HTERT RPE-1 (cell line): ENCODE results near the gene PRPF6.

Experiments used
- in situ Hi-C: fragments of 300-500 bp; cut with MboI; formaldehyde crosslinking; loops from 4 replicates; pipeline ENCODE4 v1.14.3; 2020; ENCODE audit warnings: low sequenced_read_pairs

The PRPF6 gene, protein sequence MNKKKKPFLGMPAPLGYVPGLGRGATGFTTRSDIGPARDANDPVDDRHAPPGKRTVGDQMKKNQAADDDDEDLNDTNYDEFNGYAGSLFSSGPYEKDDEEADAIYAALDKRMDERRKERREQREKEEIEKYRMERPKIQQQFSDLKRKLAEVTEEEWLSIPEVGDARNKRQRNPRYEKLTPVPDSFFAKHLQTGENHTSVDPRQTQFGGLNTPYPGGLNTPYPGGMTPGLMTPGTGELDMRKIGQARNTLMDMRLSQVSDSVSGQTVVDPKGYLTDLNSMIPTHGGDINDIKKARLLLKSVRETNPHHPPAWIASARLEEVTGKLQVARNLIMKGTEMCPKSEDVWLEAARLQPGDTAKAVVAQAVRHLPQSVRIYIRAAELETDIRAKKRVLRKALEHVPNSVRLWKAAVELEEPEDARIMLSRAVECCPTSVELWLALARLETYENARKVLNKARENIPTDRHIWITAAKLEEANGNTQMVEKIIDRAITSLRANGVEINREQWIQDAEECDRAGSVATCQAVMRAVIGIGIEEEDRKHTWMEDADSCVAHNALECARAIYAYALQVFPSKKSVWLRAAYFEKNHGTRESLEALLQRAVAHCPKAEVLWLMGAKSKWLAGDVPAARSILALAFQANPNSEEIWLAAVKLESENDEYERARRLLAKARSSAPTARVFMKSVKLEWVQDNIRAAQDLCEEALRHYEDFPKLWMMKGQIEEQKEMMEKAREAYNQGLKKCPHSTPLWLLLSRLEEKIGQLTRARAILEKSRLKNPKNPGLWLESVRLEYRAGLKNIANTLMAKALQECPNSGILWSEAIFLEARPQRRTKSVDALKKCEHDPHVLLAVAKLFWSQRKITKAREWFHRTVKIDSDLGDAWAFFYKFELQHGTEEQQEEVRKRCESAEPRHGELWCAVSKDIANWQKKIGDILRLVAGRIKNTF

DNA sequence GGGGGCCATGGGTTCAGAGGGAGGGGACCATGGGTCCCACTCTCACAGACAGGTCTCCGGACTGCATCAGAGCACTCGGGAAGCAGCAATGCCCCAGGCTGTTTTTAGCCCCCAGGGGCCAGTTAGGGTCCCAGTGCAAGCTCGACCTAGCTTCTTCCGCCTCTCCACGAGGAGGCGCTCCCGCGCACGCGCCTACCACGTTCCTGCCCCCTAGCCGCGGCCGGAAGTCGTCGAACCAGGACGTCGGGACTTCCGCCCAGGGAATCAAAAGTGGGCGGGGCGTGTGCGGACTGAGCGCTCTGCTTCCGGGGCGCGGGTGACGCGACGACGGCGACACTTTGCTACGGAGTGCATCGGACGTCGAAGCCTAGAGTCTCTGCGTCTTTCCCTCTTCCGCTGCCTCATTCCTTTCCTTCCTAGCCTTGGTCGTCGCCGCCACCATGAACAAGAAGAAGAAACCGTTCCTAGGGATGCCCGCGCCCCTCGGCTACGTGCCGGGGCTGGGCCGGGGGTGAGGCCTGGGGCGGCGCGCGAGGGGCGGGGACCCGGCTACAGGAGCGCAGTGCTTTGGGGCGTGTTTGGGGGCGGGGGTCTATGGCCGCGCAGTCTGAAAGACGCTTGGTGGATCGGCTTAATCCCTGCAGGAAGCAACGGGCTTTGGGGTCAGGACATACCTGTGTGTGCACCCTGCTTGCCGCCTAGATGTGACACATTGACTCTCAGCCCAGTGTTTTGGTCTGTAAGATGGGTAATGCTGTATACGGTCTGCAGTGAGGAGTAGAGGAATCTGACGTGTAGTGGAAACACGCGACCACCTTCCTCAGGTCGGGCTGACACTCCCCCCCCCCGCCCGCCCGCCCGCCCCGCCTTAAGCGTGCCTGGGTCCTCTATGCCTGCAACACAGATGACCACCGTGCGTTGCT lies at the start of gene PRPF6:
Gene PRPF6 (plus strand): TSS at position 327 of the 923 bp plus-strand sequence. CDS start 114 bp downstream, at position 441.
- in situ Hi-C loops, result no loop called here

DNA sequence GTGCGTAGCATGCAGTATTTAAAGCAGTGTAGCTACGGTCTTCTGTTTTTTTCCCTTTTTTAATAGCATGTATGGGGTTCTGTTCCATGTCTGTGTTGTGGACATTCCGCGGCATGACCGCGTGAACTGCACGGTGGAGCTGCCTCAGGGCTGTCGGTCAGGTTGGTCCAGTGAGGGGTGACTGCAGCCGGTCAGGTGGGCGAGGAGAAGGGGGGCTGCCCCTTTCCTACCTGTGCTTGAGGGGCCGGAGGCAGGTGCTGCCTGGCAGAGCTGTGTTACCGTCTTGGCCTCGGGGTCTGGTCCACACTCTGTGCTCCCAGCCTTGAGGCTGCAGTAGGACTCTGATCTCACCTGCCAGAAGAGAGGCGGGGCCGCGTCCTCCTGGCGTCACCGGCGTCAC lies 49.2 kb upstream of the PRPF6 start:
- in situ Hi-C loops, result no loop called here

DNA sequence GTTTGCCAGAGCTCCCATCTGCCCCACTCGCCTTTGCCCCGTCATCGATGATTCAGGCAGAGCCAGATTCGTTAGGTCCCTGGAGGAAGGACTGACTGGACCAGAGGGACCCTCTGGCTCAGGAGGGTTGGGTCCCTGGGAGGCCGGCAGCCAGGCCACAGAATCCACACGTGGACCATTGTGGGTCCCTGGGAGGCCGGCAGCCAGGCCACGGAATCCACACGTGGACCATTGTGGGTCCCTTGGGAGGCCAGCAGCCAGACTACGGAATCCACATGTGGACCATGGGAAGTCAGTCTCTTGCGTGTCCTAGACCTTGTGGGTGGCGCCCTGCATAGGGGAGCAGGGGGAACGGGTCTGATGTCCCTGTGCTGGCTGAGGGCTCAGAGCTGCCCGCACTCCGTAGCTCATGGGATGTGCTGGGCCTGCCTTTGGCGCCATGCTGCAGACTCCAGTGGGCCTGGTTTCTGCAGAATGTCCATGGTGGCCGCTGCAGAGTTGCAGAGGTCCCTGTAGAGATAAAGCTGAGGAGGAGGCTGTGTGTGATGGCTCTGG lies 48.2 kb upstream of the PRPF6 start:
- in situ Hi-C loops, result no loop called here

DNA sequence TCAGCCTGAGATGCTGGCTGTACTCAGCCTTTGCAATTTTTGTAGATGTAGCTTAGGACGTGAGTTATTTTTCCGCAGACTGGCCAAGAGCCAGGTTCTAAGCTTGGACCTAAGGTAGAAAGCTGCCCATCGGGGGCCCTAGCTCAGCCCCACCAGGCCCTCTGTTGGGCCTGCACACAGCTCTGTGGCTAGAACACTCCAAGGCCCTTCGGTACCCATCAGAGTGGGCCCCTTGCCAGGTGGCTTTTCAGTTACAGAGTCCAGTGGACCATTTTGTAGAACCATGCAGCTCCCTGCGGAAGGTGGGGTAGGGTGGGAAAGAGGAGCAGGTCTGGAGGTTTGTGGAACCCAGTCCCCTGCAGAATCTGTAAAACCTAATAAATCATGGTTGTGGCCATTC lies 47.3 kb upstream of the PRPF6 start:
- in situ Hi-C loops, result no loop called here

DNA sequence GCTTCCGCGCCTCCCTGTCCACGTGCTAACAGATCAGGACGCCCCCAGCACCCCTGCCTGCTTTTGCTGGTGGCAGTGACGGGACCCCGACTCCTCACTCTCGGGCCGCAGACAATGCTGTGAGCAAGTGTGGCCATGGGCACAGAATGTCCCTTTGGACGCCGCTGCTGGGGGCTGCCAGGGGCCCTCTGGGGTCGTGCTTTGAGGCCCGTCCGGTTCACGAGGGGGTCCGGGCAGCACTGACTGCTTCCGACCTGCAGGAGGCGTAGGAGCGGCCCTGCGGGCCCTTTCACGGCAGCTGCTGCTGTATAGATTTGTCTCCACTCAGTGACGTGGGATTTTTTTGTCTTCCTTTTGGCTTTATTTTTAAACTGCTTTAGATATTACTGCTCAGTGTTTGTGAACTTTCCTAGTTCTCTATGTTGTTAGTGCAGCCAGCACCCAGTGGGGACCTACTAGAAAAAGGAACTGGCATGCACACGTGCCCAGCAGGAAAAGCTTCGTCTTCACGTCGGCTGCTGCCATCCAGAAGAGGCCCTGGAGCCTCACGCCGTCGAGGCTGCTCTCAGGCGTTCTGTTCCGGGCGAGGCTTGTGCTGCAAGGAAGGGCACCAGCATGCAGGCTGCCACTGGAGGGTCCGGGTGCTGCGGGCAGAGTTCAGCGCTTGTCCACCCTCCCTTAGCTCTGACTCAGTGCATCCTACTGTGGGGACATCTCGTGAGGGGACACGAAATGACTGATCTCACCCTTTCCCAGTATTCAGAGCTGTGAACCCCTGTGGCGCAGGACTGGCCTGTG lies 46.5 kb upstream of the PRPF6 start:
- in situ Hi-C loops, result no loop called here

DNA sequence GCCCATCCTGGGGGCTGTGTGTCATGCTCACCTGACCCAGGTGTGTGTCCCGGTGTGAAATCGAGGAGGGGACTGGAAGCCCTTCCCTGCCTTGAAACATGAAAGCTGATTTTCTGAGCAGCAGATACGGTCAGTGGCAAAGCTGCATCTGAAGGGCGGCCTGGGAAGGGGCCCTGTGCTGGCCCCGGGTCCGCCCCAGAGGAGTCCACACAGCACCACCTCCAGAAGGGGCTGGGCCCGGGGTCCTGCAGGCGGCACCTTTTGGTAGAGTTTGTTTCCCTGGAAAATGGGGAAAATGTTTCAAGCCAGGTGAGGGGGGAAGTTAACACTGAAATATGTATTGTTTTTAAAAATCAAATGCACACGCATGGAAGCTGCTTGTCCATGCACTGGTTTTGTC lies 45.5 kb upstream of the PRPF6 start:
- in situ Hi-C loops, result no loop called here

DNA sequence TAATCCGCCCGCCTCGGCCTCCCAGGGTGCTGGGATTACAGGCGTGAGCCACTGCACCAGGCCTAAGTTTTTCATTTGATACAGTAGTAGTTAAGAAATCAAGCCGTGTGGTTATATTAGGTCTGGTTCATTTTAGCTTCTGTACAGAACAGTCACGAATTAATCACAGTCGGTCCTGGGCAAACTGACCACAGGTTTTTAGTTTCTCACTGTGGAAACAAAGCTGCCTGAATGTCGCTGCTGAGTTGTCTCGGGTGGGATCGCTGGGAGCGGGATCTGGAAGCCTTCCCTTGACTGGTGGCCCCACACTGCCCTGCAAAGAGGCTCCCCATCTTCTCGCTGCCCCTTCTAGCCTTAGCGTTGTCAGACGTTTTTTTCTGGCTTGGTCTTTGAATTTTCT lies 43.3 kb upstream of the PRPF6 start:
- in situ Hi-C loops, result no loop called here

DNA sequence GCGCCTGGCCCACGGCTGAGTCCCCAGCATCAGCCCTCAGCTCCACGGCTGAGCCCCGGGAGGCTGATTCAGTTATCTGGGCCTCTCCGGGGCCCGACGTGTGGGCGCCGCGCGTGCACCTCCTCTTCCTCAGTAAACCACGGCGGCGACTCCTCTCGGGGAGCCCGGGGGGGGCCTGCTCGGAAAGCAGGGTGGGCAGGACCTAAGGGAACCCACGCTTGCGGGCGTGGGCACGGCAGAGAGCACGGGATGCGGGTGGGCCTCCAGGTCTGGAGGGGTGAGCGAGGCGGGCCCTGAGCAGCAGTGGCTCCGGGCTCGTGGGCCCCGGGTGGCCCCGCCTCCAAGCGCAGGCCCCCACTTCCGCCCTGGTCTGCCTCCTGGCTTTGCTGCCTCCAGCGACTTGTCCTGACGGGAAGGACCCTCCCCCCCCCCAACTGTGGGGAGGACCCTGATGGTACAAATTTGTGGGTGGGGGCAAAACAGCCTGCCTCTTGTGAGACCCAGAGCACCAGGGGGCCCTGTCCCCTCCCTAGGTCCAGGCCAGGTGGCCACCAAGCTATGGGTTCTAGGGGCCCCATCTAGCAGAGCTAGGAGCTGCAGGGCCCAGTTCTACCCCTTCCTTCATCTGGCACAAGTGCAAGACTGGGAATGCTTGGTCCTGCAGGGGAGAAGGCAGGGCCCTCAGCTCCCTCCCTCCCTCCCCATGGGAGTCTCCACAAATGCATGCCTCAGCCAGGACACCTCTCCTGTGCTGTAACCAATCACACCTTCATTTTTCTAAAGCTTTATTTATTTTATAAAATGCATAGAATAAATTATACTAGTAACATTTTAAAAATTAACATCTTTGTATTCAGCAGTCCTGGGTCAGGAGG lies 41.6 kb upstream of the PRPF6 start:
- in situ Hi-C loops, result no loop called here

DNA sequence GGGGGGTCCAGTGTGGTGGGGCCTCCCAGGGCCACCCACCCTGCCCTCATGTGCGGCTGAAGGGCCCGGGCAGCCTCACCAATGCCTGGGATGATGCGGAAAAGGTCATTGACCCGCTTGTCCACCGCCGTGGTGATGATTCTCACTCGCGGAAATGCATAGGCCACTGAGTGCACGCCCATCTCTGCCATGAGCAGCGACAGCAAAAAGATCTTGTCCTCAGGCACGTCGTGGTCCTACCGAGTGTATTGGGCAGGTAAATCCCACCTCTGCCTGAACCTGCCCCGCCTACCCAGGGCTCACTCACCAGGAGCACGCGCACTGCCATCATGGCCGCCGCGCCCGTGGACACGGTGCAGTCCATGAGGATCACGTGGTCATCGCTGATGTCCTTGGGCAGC lies 40.9 kb upstream of the PRPF6 start:
- in situ Hi-C loops, result no loop called here

DNA sequence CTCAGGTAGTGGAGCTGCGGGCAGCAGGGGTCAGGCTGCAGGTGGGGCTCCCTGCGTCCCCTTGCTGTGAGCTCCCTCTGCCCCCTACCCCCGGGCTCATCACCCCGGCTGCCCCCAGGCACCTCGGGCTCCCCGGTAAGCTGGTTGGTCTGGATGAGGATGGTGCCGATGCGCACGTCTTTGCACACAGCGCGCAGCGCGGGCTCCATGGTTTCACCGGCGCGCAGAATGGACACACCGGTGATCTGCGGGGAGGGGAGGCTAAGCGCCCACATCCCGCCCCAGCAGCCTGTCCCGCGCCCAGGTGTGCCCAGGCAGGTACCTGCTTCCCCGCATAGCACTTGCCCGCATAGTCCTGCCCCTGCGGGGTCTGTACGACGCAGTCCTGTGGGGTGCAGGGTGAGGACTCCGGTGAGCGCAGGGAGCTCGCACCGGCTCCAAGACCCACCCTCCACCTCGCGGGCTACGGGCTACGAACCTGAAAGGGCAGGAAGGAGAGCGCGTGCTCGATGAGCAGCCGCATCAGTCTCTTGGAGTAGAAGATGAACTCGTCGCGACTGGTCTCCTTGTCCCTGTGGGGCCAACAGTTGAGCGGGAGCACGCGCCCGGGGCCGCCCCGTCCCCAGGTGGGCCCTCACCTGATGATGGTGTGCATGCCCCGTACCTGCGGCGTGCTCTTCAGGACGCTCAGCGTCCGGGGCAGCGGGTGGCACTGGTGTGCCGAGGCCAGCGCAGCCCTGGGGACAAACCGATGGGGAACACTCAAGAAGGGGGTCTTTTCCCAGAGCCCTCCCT lies 40.3 kb upstream of the PRPF6 start:
- in situ Hi-C loops, result no loop called here

DNA sequence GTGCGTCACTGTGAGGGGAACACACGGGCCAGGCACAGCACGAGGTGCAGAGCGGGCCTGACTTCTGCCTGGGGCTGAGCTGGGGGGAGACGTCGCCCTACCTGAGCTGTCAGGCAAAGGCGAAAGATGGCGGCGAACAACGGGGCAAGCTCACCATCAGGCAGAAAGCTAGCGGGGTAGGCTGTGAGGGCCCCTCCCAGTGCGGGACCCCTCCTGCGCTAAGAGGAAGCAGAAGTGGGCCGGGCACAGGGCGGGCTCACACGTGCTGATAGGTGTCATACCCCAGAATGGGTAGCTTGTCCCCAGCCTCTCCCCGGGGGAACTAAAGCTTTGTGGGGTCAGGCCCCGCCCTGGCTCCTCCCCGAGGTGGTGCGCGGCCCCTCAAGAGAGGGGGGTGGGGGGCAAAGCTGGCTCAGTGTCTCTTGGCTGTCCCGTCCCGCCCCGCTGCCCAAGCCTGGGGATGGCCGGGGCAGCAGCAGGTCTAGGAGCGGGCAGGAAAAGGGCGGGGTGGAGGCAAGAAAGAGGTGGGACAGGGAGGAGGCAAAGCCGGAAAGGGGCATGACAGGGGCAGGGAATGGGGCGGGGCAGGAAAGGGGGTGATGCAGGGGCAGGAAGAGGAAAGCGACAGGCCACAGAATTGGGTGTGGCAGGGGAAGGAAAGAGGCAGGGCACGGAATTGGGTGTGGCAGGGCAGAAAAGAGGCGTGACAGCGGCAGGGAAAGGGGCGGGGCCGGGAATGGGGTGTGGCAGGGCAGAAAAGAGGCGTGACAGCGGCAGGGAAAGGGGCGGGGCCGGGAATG lies 39.5 kb upstream of the PRPF6 start:
- in situ Hi-C loops, result no loop called here

DNA sequence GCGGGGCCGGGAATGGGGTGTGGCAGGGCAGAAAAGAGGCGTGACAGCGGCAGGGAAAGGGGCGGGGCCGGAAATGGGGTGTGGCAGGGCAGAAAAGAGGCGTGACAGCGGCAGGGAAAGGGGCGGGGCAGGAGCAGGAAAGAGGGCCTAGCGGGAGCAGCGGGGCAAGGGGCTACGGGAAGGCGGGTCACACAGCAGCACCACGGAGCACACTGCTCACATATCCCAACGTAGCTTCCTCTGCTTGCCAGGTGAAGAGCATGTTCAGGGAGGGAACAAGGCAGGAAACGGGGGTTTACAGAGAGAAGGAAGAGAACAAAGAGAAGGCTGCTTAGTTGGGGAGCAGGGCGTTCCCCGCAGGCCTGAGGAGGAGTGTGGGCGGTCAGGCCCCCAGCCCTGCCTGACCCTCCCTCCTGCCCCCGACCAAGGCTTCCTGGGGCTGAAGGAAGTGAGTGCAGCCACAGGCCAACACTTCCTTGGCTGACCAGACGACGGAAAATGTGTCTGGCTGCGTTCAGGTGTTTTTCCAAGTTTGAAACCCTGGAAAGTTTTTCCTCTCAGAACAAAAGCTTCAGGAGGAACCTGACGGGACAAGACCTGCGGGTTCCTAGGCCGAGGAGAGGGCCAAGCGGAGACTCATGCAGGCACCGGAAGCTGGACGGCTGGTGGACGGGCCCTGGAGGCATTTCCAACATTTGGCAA lies 38.5 kb upstream of the PRPF6 start:
- in situ Hi-C loops, result no loop called here

DNA sequence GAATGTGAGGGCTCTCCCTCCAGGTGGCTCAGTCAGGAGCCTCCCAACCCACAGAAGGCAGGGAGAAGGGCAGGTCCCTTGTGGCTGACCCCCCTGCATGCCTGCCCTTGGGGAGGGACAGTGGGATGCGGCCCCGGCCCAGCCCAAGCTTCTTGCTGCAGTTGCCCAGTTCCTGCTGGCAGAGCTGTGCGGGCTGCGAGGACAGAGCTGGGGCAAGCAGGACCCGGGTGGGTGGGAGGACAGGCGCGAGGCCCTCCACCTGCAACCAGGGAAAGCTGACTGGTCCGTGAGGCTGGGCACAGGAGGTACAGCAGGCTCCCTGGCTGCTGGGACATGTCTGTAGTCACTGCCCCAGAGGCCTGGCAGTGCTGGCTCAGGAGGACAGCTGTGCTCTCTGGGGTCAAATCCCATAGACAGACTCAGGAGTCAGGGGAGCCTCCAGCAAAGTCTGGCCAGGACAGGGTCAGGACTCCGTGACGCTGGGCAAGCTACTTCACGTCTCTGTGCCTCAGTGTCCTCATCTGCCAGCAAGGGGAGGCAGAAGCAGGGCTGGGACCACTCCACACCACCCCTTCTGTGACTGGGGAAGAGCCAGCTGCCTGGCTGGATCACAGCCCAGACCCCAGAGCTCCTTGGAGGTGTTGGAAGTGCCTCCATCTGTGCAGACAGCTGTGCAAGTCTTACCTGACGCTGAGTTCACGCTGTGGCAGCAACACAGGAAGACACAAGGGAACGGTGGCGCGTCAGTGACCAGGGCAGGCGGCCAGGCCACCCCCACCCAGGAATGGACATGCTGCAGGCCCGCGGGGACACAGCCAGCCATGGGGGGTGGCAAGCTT lies 37.7 kb upstream of the PRPF6 start:
- in situ Hi-C loops, result no loop called here

DNA sequence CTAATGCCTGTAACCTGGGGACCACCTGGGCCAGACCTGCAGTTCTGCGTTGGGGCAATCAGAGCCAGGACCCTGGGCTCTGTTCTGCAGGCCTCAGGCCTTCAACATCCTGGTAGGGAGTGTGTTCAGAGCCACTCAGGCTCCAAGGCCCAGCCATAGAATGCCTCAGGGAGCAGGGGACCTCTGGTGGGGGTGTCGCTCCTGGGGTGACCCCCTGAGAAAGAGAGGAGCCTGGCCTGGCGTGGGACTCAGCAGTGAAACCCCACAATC lies 37.2 kb upstream of the PRPF6 start:
- in situ Hi-C loops, result no loop called here

DNA sequence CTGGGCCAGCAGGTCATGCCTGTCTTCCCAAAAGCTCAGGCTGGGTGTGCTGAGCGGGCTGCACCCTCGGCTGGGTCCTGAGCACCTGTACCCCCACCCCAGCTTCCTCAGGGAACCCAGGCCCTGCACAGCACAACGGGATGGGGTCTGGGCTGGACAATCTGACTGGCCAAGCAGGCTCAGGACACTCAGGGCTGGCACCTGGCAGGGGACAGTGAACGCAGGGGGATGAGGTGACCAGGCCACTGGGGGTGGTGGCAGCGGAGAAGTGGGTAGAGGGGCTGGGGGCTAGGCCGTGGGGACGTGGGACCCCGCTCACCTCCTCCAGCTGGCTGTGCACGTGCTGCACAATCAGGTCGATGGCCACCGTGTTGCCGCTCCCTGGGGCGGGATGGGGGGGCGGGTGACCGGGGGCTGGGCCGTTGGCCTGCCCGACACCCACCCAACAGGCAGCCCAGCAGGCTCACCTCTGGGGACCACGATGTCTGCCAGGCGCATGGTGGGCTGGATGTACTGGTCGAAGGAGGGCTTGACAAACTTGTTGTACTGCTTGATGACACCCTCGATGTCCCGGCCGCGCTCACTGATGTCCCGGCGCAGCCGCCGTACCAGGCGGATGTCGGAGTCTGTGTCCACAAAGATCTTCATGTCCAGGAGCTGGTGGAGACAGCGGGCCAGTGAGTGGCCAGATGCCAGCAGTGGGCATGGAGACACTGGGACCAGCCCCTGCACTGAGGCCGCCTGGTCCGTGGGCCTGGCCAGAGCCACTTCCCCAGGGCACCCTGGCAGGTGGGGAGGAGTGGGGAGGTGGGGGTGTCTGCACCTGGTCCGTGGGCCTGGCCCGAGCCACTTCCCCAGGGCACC lies 36.6 kb upstream of the PRPF6 start:
- in situ Hi-C loops, result no loop called here
